Hepatic stellate cell (primary cell): ENCODE measurements around the gene PIP5K1C.

Experiments
- DNase-seq: peaks from one replicate; pipeline ENCODE4 v3.0.0; 2011; ENCODE audit warnings: low spot score

PIP5K1C gene

GRCh38 chr19:3694361-3695123, 5.7 kb downstream of the PIP5K1C start:
- DNase-seq, result no peak

GRCh38 chr19:3693025-3693925, 7.0 kb downstream of the PIP5K1C start:
- DNase-seq, result no peak

- DNase-seq, result peak; percentile 53
Observed at GRCh38 chr19:3692141-3693024, 7.9 kb downstream of the PIP5K1C start.

- no peak for DNase-seq
Observed at GRCh38 chr19:3691726-3692125, 8.5 kb downstream of the PIP5K1C start.

- no peak for DNase-seq
Observed at GRCh38 chr19:3691372-3691716, 8.9 kb downstream of the PIP5K1C start.

GRCh38 chr19:3690551-3691371, 9.5 kb downstream of the PIP5K1C start:
- no peak for DNase-seq

GRCh38 chr19:3687774-3688706, 12.2 kb downstream of the PIP5K1C start:
- no peak for DNase-seq

- DNase-seq, result no peak
Observed at GRCh38 chr19:3687393-3687773, 12.9 kb downstream of the PIP5K1C start.

- DNase-seq, result no peak
Observed at GRCh38 chr19:3684817-3685410, 15.4 kb downstream of the PIP5K1C start.

GRCh38 chr19:3684054-3684816, 16.0 kb downstream of the PIP5K1C start:
- no peak for DNase-seq

- no peak for DNase-seq
Observed at GRCh38 chr19:3683405-3684053, 16.7 kb downstream of the PIP5K1C start.

- no peak for DNase-seq
Observed at GRCh38 chr19:3682741-3683404, 17.4 kb downstream of the PIP5K1C start.

- DNase-seq, result no peak
Observed at GRCh38 chr19:3682286-3682685, 18.0 kb downstream of the PIP5K1C start.

GRCh38 chr19:3680939-3681338, 19.3 kb downstream of the PIP5K1C start:
- DNase-seq, result no peak

- no peak for DNase-seq
Observed at GRCh38 chr19:3679581-3679980, 20.7 kb downstream of the PIP5K1C start.

GRCh38 chr19:3679138-3679537, 21.1 kb downstream of the PIP5K1C start:
- no peak for DNase-seq

- no peak for DNase-seq
Observed at GRCh38 chr19:3678188-3678587, 22.1 kb downstream of the PIP5K1C start.
